Putamen (tissue), 1 donor: ENCODE results near the gene ZSCAN5B.
A peak's percentile ranks its signal among the peaks of the same experiment; 100 is the strongest.

Experiments
- DNase-seq: peaks from one replicate; pipeline ENCODE4 v3.0.0-alpha.2; 2016; ENCODE audit warnings: low spot score

ZSCAN5B gene

GRCh38 chr19:56144831-56145230, 52.8 kb downstream of the ZSCAN5B start:
- DNase-seq: no peak

- no peak for DNase-seq
These were observed 53.2 kb downstream of the ZSCAN5B start for GRCh38 chr19:56144376-56144775.

- DNase-seq: no peak
These were observed 54.6 kb downstream of the ZSCAN5B start for GRCh38 chr19:56142897-56143434.

- DNase-seq: no peak
These were observed 55.3 kb downstream of the ZSCAN5B start for GRCh38 chr19:56142087-56142787.

- DNase-seq: no peak
These were observed 56.1 kb downstream of the ZSCAN5B start for GRCh38 chr19:56141417-56141993.

- DNase-seq: peak; percentile 100
These were observed 56.8 kb downstream of the ZSCAN5B start, which contains the start of gene ZNF444 for GRCh38 chr19:56140583-56141416. ZNF444 (plus strand) TSS chr19:56141287; CDS start chr19:56146912, 5,625 bp downstream.

- DNase-seq: no peak
These were observed 57.6 kb downstream of the ZSCAN5B start for GRCh38 chr19:56139847-56140582.
